T-helper 1 cell (primary cell): Measurements from ENCODE around the gene NT5DC1.

Source experiments
- DNase-seq, 5 donors: peaks; one replicate each; pipeline ENCODE4 v3.0.0-alpha.2; 2012 to 2020
- total RNA-seq, 4 donors: gene quantifications; one replicate each; lab custom pipeline; 2026; lab: John Stamatoyannopoulos, UW

NT5DC1 gene
- total RNA-seq = 34.2 to 46.0 (median 38.3) reads per million in 4 donors

GRCh38 chr6:116100419-116101301, at the start of gene NT5DC1:
NT5DC1 (plus strand) TSS chr6:116100853; CDS start chr6:116100931, 78 bp downstream.
- peak; percentile 62 to 89 (median 70) for DNase-seq

DNA sequence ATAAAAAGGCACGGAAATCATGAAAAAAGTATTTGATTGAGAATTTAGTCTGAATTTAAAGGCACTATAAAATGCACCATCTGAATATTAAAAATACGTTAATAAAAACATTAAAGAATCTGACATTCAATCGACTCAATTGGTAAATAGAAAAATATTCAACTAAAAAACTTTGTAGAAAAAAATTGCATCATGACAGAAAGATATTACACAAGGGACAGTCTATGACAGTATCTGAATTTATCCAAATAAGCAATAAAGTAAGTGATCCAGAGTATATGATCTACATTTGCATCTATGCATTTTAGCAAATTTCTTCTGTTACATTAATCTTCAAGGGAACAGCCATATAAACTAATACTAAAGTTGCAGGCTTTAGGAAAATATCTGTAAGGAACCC, 49.4 kb upstream of the NT5DC1 start:
- DNase-seq = no peak

GRCh38 chr6:116055513-116055912, 45.1 kb upstream of the NT5DC1 start:
- no peak for DNase-seq

GRCh38 chr6:116057766-116058165, 42.9 kb upstream of the NT5DC1 start:
- no peak for DNase-seq

- DNase-seq = no peak
These were observed 40.7 kb upstream of the NT5DC1 start for GRCh38 chr6:116059713-116060571.

GRCh38 chr6:116060572-116061283, 39.9 kb upstream of the NT5DC1 start, which contains the start of gene FRK:
FRK (minus strand) TSS chr6:116060891; CDS start chr6:116060311, 580 bp downstream.
- DNase-seq = no peak

GRCh38 chr6:116062496-116062895, 38.2 kb upstream of the NT5DC1 start:
- DNase-seq = no peak

GRCh38 chr6:116064666-116065065, 36.0 kb upstream of the NT5DC1 start:
- no peak for DNase-seq

- DNase-seq = no peak
These were observed 33.9 kb upstream of the NT5DC1 start for GRCh38 chr6:116066789-116067188.

DNA sequence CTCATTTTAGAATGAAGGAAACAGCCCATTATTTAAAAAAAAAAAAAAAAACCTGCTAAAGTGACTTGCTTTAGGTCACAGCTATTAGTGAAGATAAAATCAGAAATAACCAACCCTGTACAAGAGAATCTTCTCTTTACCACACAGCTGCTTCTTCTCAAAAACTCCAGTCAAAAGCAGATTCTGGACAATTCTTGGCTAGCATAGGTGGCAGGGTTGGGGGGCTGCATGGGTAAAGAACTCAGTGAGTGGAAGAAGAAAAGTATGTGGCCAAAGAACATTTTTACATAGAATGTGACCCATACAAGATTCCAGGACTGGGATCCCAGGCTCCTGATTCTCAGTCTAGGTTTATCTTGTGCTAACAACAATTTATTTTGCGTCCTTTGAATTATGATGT, 30.6 kb upstream of the NT5DC1 start:
- no peak for DNase-seq

- no peak for DNase-seq
These were observed 29.9 kb upstream of the NT5DC1 start for GRCh38 chr6:116070616-116071389.

GRCh38 chr6:116072368-116072767, 28.3 kb upstream of the NT5DC1 start:
- DNase-seq = peak in 1 of 5 donors; percentile 59

- no peak for DNase-seq
These were observed 26.8 kb upstream of the NT5DC1 start for GRCh38 chr6:116073765-116074440.

DNA sequence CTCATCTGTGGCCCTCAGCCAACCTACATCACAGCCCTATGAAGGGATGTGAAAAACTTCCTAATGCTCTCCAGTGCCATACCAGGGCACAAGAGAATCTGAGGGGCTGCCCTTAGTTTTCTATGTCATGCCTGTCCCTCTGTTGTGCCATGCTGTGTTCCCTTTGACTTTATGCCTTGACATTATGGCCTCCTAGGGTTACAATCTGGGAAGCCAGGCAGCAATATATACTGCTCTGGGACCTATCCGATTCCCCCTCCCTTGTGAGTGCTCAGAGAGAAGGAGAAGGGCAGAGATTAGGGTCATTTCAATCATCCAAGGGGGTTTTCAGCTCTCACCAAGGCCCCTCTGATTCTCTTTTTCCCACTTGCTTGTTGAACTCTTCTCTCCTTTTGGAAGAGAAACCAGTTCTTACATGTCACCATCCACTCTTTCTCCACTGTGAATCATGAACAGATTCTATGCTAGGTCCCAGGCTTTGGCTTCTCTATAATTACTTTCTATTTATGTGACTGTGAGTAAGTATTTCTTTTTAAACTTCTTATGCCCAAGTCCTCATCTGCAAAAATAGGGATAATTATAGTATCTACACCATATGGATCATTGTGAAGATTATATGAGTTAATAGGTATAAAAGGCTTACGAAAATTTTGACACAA, 25.8 kb upstream of the NT5DC1 start:
- DNase-seq = no peak

DNA sequence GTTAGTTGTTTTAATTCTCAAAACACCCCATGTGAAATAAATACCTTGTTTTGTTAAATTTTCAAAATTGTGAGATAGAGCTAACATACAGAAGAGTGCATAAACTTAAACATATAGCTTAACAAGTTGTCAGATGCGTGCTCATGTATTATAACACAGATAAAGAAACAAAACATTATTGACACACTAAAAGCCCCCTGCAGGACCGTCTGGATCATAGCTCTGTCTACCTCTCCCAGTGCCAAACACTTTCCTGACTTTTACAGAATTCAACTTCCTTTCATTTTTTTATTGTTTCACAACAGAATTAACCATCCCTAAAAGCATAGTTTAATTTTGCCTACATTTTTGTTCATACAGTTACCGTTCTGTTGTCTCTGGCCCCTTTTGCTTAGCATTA, 22.1 kb upstream of the NT5DC1 start:
- DNase-seq = no peak

GRCh38 chr6:116078945-116079344, 21.7 kb upstream of the NT5DC1 start:
- DNase-seq = no peak

- DNase-seq = no peak
These were observed 17.6 kb upstream of the NT5DC1 start for GRCh38 chr6:116083052-116083451.

- no peak for DNase-seq
These were observed 16.4 kb upstream of the NT5DC1 start for GRCh38 chr6:116084284-116084683.

DNA sequence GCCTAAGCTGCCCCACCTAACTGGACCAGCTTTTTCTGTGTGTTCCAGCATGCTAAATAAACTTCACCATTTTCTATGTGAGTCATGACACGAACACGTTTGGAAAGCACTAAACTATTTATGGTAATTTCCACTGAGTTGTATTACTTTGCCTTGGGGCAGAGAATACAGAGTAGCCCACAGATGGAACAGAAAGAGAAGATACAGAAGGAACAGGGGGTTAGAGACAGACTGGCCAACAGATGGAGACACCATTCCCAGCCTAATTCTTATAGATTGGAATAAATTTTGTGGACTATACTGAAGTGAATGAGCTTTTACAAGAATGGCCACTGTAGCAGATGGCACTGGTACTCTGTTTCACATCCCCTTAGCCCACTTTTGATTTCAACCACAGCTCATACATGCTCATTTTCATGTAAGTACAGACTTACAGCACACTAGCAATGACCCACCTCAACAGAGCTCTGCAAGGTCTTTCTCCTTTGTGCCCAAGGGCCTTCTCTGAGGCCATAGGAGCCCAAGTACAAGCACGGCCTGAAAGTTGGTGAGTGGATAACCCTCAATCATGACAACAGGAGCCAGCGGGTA, 13.1 kb upstream of the NT5DC1 start:
- DNase-seq = no peak

DNA sequence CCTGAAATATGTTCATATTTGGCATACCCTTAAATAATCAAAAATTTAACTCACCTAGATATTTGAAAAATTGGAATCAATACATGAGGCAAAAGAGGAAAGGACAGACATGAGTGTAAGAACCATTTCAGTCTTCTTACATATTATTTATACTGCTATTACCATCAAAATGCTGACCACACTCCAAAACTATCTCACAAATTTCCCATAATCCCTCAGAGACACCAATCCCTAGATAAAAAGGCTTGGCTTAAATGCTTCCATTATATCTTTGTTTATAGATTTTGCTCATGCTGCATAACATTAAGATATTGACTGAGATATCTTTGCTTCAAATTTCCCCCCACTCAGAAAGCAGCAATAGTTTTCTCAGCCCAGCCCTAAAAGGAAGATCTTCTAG, 11.7 kb upstream of the NT5DC1 start:
- no peak for DNase-seq
